NCI-H2171 (cell line): ENCODE data around the gene LGALS9C.
"Not testable (repeated sequence)": the region's sequence is repeated elsewhere in the genome, so short reads cannot be mapped to it uniquely, and the experiment has no call there.

Experiments used
- DNase-seq: peaks from one replicate; lab custom pipeline; 2025; lab: John Stamatoyannopoulos, UW

LGALS9C gene

DNA sequence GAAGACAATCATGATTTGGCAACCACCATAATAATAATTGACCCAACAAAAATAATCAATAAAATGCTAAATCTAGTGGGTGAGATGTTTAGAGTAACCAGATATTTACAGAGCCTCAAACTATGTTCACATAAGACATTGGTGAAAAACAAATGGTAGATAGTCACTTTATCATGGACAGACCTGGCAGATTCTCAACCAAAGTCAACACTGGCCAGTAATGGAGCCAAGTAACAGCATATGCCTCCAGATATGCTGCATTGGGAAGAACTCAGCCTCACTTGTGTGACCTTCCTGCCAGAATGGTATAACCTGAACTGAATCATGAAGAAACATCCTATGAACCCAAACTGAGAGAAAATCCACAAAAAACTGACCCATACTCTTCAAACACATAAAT, 53.8 kb downstream of the LGALS9C start:
- DNase-seq: not testable (repeated sequence)

DNA sequence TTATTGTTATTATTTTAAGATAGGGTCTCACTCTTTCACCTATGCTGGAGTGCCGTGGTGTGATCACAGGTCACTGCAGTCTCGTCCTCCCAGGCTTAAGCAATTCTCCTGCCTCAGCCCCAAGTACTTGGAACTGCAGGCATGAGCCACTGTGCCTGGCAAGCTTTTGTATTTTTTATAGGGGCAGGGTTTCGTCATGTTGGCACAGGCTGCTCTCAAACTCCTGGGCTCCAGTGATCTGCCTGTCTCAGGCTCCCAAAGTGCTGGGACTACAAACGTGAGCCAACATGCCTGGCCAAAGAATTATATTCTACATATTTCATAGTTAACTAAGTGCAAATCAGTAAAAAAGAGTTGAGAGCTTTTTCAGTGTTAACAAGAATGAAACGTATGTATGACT, 65.6 kb downstream of the LGALS9C start:
- not testable (repeated sequence) for DNase-seq

- DNase-seq: not testable (repeated sequence)
These were observed 66.3 kb downstream of the LGALS9C start for GRCh38 chr17:18542907-18543306.
